A549 (cell line): Measurements from ENCODE around the gene CCL15. TPM values are rescaled to one million over a fixed set of nuclear protein-coding genes. Genes with fewer than 3 reads are reported as not detected.

ENCODE experiments used
- ATAC-seq, 2 experiments: fragments of 200-7000 bp in 1 of 2; fragments of >200 bp in 1 of 2; cut with Nextera tagmentation in 1 of 2; cut with Tn5 transposase in 1 of 2; 3 replicates each; pipeline versions ENCODE4 v1.8.0 to v1.9.1; 2018 to 2020; ENCODE audit warnings: mild to moderate bottlenecking in 1 of 2, moderate library complexity in 1 of 2
- CTCF ChIA-PET: fragments of 300-600 bp; sonication (Branson Sonifier 250); formaldehyde crosslinking; extraction: SDS; loops from one replicate; lab custom pipeline; 2021; ENCODE audit warnings: antibody characterized with exemption, inconsistent platforms; lab: Yijun Ruan, JAX
- POLR2A ChIA-PET: fragments of 350-600 bp; formaldehyde crosslinking; extraction: SDS; loops from one replicate; lab custom pipeline; 2021; ENCODE audit warnings: antibody characterized with exemption, inconsistent platforms; lab: Yijun Ruan, JAX
- DNase-seq, 2 experiments: peaks; one replicate each; pipeline versions ENCODE4 v3.0.0 to v3.0.0-alpha.2; 2011 to 2016; ENCODE audit warnings: low read depth in 1 of 2, low spot score in 1 of 2
- FAIRE-seq: peaks from 2 replicates; lab custom pipeline; 2011; peaks lifted over from hg19 to GRCh38; lab: Jason Lieb, UNC
- H3K27ac ChIP-seq, 2 experiments: fragments of >200 bp; sonication (Bioruptor Twin); formaldehyde crosslinking; 3 replicates each; pipeline ENCODE4 v1.5.1; 2016 to 2017
- H3K4me1 ChIP-seq: fragments of >200 bp; sonication (Bioruptor Twin); formaldehyde crosslinking; 3 replicates; pipeline ENCODE4 v1.6.1; 2016
- H3K4me2 ChIP-seq: fragments of >200 bp; sonication (Bioruptor Twin); formaldehyde crosslinking; 3 replicates; pipeline ENCODE4 v1.6.1; 2016
- H3K4me3 ChIP-seq: fragments of >200 bp; sonication (Bioruptor Twin); formaldehyde crosslinking; 3 replicates; pipeline ENCODE4 v1.5.1; 2016
- H3K9me3 ChIP-seq: fragments of >200 bp; sonication (Bioruptor Twin); formaldehyde crosslinking; 3 replicates; pipeline ENCODE4 v1.6.1; 2016
- BHLHE40 ChIP-seq: IDR thresholded peaks from 2 replicates; pipeline ENCODE4 v1.6.1; 2012; ENCODE audit warnings: low read depth, low read length, inconsistent platforms
- CBX8 ChIP-seq: fragments of 200-600 bp; sonication (generic); IDR thresholded peaks from 2 replicates; pipeline ENCODE4 v1.6.1; 2016
- CHD2 ChIP-seq: fragments of 150-350 bp; IDR thresholded peaks from 2 replicates; pipeline ENCODE4 v1.6.1; 2014; ENCODE audit warnings: low read length; ENCODE audit not compliant: partially characterized antibody
- CHD4 ChIP-seq: fragments of 200-600 bp; sonication (generic); IDR thresholded peaks from 2 replicates; pipeline ENCODE4 v1.6.1; 2016; ENCODE audit warnings: antibody characterized with exemption, mild to moderate bottlenecking, borderline replicate concordance
- EHF ChIP-seq: fragments of 250-450 bp; sonication (Bioruptor Pico); IDR thresholded peaks from 2 replicates; pipeline ENCODE4 v1.5.0; 2020; ENCODE audit warnings: mild to moderate bottlenecking
- FOSB ChIP-seq: fragments of 250-450 bp; sonication (Bioruptor Pico); IDR thresholded peaks from 2 replicates; pipeline ENCODE4 v1.5.0; 2020; ENCODE audit warnings: mild to moderate bottlenecking, moderate library complexity
- GATA3 ChIP-seq: IDR thresholded peaks from 2 replicates; pipeline ENCODE4 v1.6.1; 2012; ENCODE audit warnings: borderline replicate concordance
- HEYL ChIP-seq: fragments of 250-450 bp; sonication (Bioruptor Pico); IDR thresholded peaks from 2 replicates; pipeline ENCODE4 v1.8.0; 2021; ENCODE audit warnings: mild to moderate bottlenecking, moderate library complexity
- HOXB13 ChIP-seq: fragments of 250-450 bp; sonication (Bioruptor Pico); IDR thresholded peaks from 2 replicates; pipeline ENCODE4 v1.5.0; 2020; ENCODE audit warnings: low read depth, mild to moderate bottlenecking, moderate library complexity
- HOXB5 ChIP-seq: fragments of 250-450 bp; sonication (Bioruptor Pico); IDR thresholded peaks from 2 replicates; pipeline ENCODE4 v1.5.0; 2020; ENCODE audit warnings: mild to moderate bottlenecking, moderate library complexity
- JUN ChIP-seq, 2 experiments: fragments of >200 bp; sonication (Bioruptor Twin); formaldehyde crosslinking; IDR thresholded peaks; 2 replicates in 1 of 2; 3 replicates in 1 of 2; pipeline ENCODE4 v1.6.1; 2016 to 2017
- JUNB ChIP-seq: fragments of >200 bp; sonication (Bioruptor Twin); formaldehyde crosslinking; IDR thresholded peaks from 2 replicates; pipeline ENCODE4 v1.6.1; 2016
- MAFK ChIP-seq: fragments of 450-650 bp; IDR thresholded peaks from 2 replicates; pipeline ENCODE4 v1.6.1; 2014; ENCODE audit not compliant: partially characterized antibody
- MAZ ChIP-seq: fragments of 150-350 bp; IDR thresholded peaks from 2 replicates; pipeline ENCODE4 v1.6.1; 2014; ENCODE audit warnings: antibody characterized with exemption, low read depth, low read length, borderline replicate concordance
- NPAS2 ChIP-seq: fragments of 250-450 bp; sonication (Bioruptor Pico); IDR thresholded peaks from 2 replicates; pipeline ENCODE4 v1.8.0; 2022; ENCODE audit warnings: mild to moderate bottlenecking, moderate library complexity, borderline replicate concordance
- NR3C1 ChIP-seq: fragments of >200 bp; sonication (Bioruptor Twin); formaldehyde crosslinking; IDR thresholded peaks from 3 replicates; pipeline ENCODE4 v1.6.1; 2017
- PHF8 ChIP-seq: fragments of 200-600 bp; sonication (generic); IDR thresholded peaks from 2 replicates; pipeline ENCODE4 v1.6.1; 2016; ENCODE audit warnings: low read depth, mild to moderate bottlenecking, antibody characterized with exemption, moderate library complexity, borderline replicate concordance
- RARB ChIP-seq: fragments of 250-450 bp; sonication (Bioruptor Pico); IDR thresholded peaks from 2 replicates; pipeline ENCODE4 v1.8.0; 2021; ENCODE audit warnings: mild to moderate bottlenecking, moderate library complexity
- RNF2 ChIP-seq: fragments of 200-600 bp; sonication (generic); IDR thresholded peaks from 2 replicates; pipeline ENCODE4 v1.6.1; 2016; ENCODE audit warnings: low read depth, mild to moderate bottlenecking, antibody characterized with exemption, moderate library complexity, borderline replicate concordance
- SREBF2 ChIP-seq: fragments of 450-650 bp; IDR thresholded peaks from 2 replicates; pipeline ENCODE4 v1.6.1; 2014; ENCODE audit warnings: mild to moderate bottlenecking, moderate library complexity
- TFCP2L1 ChIP-seq: fragments of 250-450 bp; sonication (Bioruptor Pico); IDR thresholded peaks from 2 replicates; pipeline ENCODE4 v1.5.0; 2021; ENCODE audit warnings: mild to moderate bottlenecking
- WGBS: methylation state at CpG from one replicate; pipeline ENCODE4 v1.1.6; 2017; ENCODE audit errors: missing lambda C conversion rate; 5-methylcytosine and 5-hydroxymethylcytosine counted together
- polyA plus RNA-seq, 4 experiments: library from polyadenylated mRNA; depleted of rRNA in 3 of 4; stranded (reverse); fragments of >200 nt; fragmentation: RNase III in 1 of 4; extraction: RNeasy Plus Mini Kit Qiagen cat#74134 plus additional on column Dnase treatment in 1 of 4; gene quantifications; 2 replicates in 3 of 4; 3 replicates in 1 of 4; pipeline ENCODE4 v1.2.3, GENCODE V29; 2011 to 2017
- TF ChIP-seq, protein P1 (sequence below): IDR thresholded peaks from 2 replicates; pipeline ENCODE4 v1.6.1; 2012
- TF ChIP-seq, protein P2 (sequence below): IDR thresholded peaks from 2 replicates; pipeline ENCODE4 v1.6.1; 2012
- TF ChIP-seq, protein P3 (sequence below): fragments of >200 bp; sonication (Bioruptor Twin); formaldehyde crosslinking; IDR thresholded peaks from 3 replicates; pipeline ENCODE4 v1.6.1; 2016
- TF ChIP-seq, protein P4 (sequence below): fragments of >200 bp; sonication (Bioruptor Twin); formaldehyde crosslinking; IDR thresholded peaks from 2 replicates; pipeline ENCODE4 v1.6.1; 2016
- TF ChIP-seq, protein P5 (sequence below): fragments of 250-450 bp; sonication (Bioruptor Pico); IDR thresholded peaks from 2 replicates; pipeline ENCODE4 v1.5.0; 2021; ENCODE audit warnings: mild to moderate bottlenecking, moderate library complexity, borderline replicate concordance

CCL15 gene
- polyA plus RNA-seq, 2 of the 4 experiments (the other 2 are of a cell fraction) = 0.10 TPM; not detected in 1

DNA sequence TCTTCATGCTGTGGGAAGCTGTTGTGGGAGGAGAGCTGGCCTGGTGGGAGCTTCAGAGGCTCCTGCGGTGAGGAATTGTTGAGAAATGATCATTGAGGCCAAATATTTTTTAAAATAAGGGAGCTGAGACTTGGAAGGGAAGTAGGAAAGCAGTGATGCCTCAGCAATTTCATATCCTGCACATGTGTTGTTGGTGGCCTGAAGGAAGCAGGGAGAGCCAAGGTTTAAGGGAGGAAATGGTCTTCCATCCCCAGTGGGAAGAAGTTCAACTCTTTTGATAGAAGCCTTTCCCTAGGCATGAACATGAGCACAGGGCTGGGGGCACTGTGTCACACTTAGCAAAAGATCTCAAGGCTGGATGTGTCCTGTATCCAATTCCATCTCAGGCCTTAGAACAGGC is 14.7 kb downstream of the CCL15 start, which contains the start of gene CCL14:
TSS of gene CCL14 (minus strand) at position 87 of the 400 bp plus-strand sequence. CDS start at position 7, 80 bp downstream.
- CTCF ChIA-PET = interaction anchor here (0.8 to 2.9 kb wide), 4 partner anchors 11 to 497 kb away, joined by 4 to 14 read pairs (median 6); no protein-coding TSS in a partner anchor
- TF ChIP-seq RARB (no peak), TFCP2L1 (no peak), HOXB5 (CRISPR knock-in tag) (no peak), HOXB13 (CRISPR knock-in tag) (no peak), JUNB (no peak), RNF2 (no peak), HEYL (CRISPR knock-in tag) (no peak), CHD2 (no peak), FOSB (no peak), BHLHE40 (no peak), CHD4 (no peak), EHF (no peak), CBX8 (no peak), SREBF2 (no peak), NR3C1 (no peak)
- TF ChIP-seq, protein P1, sequence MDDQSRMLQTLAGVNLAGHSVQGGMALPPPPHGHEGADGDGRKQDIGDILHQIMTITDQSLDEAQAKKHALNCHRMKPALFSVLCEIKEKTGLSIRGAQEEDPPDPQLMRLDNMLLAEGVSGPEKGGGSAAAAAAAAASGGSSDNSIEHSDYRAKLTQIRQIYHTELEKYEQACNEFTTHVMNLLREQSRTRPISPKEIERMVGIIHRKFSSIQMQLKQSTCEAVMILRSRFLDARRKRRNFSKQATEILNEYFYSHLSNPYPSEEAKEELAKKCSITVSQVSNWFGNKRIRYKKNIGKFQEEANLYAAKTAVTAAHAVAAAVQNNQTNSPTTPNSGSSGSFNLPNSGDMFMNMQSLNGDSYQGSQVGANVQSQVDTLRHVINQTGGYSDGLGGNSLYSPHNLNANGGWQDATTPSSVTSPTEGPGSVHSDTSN = no peak
- TF ChIP-seq, protein P2, sequence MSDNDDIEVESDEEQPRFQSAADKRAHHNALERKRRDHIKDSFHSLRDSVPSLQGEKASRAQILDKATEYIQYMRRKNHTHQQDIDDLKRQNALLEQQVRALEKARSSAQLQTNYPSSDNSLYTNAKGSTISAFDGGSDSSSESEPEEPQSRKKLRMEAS = no peak
- TF ChIP-seq, protein P3, sequence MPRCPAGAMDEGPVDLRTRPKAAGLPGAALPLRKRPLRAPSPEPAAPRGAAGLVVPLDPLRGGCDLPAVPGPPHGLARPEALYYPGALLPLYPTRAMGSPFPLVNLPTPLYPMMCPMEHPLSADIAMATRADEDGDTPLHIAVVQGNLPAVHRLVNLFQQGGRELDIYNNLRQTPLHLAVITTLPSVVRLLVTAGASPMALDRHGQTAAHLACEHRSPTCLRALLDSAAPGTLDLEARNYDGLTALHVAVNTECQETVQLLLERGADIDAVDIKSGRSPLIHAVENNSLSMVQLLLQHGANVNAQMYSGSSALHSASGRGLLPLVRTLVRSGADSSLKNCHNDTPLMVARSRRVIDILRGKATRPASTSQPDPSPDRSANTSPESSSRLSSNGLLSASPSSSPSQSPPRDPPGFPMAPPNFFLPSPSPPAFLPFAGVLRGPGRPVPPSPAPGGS = no peak
- POLR2A ChIA-PET = no interaction called here
- Histone ChIP-seq H3K4me2 (no peak within 1 kb of the TSS), H3K27ac (no peak within 1 kb of the TSS), H3K9me3 (peaks cover 6% of the 10 kb centered on the region; the same call in 1 of the 3 replicates), H3K4me1 (no peaks in the 10 kb centered on the region), H3K4me3 (no peak within 1 kb of the TSS)
- ATAC-seq (no peak), DNase-seq (no peak), FAIRE-seq (no peak)
- WGBS = 35% methylated on average over 1 of the region's 1 CpG

DNA sequence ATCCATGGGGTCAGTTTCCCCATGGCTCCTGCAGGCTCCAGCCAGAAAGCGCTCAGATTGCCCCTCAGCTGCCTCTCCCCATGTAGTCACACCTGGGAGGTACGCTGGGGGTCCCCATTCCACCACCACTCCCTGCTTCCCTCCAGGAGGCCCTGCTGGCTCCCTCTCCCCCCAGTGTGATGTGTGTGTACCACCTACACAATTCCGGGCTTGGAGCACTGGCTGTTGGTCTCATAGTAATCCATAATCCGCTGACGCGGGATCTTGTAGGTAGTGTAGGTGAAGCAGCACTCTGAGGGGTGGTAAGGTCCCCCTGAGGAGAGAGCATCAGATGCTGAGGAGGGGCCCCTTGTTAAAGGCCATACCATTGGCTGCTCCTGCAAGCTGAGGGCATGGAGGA is 17.2 kb downstream of the CCL15 start:
- DNase-seq = no peak
- no peaks in the 10 kb centered on the region for H3K4me1 ChIP-seq
- H3K4me3 ChIP-seq = no peak overlapping the region
- peaks cover 5% of the 10 kb centered on the region; the same call in 1 of the 3 replicates for H3K9me3 ChIP-seq
- H3K27ac ChIP-seq = no peak overlapping the region
- H3K4me2 ChIP-seq = no peak overlapping the region
- no peak for ATAC-seq
- ChIA-PET CTCF (interaction anchor here (0.7 to 5.0 kb wide), 5 partner anchors 12 to 499 kb away, joined by 3 to 39 read pairs (median 4); no protein-coding TSS in a partner anchor), POLR2A (no interaction called here)
- TF ChIP-seq MAFK (peak; percentile 54), NPAS2 (no peak)
- 42% methylated on average over 6 of the region's 6 CpGs for WGBS
- no peak for FAIRE-seq

DNA sequence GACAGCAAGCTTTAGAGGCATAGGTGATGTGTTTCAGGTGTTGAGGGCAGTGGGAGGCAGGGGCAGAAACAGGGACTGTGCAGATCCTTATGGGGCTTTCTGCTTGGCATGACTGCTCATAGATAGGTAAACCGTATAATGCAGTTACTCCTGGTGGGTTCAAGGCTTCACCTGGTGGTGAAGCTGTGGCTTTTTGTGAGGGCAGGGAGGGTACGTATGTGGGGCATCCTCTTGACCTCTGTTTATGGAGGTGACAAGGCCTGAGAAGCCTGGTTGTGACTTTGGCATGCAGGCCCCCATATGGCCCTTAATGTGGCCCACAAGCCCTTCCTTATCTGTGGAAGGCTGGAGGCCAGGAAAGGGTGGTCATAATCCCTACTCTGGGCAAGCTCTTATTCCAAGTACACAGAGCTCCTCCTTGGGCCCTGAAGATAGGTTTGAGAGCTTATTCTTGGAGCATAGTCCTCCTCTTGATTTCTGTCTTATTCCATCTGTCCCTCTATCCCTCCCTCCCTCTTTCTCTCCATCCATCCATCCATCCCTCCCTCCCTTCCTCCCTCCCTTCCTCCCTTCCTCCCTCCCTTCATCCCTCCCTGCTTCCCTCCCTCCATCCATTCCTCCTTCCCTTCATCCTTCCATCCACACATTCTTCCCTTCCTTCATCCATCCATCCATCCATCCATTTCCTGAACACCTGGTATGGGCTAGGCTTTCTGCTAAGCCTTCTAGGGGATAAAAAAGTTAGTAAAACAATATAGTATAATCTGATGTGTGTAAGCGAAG is 18.8 kb downstream of the CCL15 start:
- CTCF ChIA-PET = interaction anchor here (0.6 to 6.0 kb wide), 11 partner anchors 8 to 500 kb away, joined by 3 to 41 read pairs (median 5); no protein-coding TSS in a partner anchor
- no peak for FAIRE-seq

More for the DNA sequence above, 18.8 kb downstream of the CCL15 start:
- Histone ChIP-seq H3K4me2 (no peak overlapping the region), H3K4me3 (no peak overlapping the region), H3K27ac (no peak overlapping the region), H3K4me1 (no peaks in the 10 kb centered on the region), H3K9me3 (no peaks in the 10 kb centered on the region)
- 56% methylated on average over 3 of the region's 3 CpGs for WGBS
- POLR2A ChIA-PET = no interaction called here
- no peak for TF ChIP-seq NPAS2
- no peak for TF ChIP-seq PHF8
- no peak for TF ChIP-seq JUN (IDR thresholded peaks at IDR 0.05)
- no peak for TF ChIP-seq GATA3
- TF ChIP-seq, protein P4, sequence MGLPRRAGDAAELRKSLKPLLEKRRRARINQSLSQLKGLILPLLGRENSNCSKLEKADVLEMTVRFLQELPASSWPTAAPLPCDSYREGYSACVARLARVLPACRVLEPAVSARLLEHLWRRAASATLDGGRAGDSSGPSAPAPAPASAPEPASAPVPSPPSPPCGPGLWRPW = no peak
- no peak for TF ChIP-seq RARB
- TF ChIP-seq MAZ = no peak
- TF ChIP-seq, protein P5, sequence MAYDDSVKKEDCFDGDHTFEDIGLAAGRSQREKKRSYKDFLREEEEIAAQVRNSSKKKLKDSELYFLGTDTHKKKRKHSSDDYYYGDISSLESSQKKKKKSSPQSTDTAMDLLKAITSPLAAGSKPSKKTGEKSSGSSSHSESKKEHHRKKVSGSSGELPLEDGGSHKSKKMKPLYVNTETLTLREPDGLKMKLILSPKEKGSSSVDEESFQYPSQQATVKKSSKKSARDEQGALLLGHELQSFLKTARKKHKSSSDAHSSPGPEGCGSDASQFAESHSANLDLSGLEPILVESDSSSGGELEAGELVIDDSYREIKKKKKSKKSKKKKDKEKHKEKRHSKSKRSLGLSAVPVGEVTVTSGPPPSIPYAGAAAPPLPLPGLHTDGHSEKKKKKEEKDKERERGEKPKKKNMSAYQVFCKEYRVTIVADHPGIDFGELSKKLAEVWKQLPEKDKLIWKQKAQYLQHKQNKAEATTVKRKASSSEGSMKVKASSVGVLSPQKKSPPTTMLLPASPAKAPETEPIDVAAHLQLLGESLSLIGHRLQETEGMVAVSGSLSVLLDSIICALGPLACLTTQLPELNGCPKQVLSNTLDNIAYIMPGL (CRISPR knock-in tag) = no peak
- TF ChIP-seq HEYL (CRISPR knock-in tag) = no peak
- ATAC-seq = no peak
- no peak for DNase-seq
